Fibroblast of skin of left quadriceps (primary cell): ENCODE data around the gene PDCD1LG2.

ENCODE experiments used
- DNase-seq, 2 experiments: peaks; one replicate each; pipeline ENCODE4 v3.0.0-alpha.2; 2013; ENCODE audit warnings: low read depth in 2 of 2

Gene PDCD1LG2

GRCh38 chr9:5610491-5610890 is 100.2 kb downstream of the PDCD1LG2 start:
- no peak for DNase-seq

GRCh38 chr9:5611321-5612184 is 101.2 kb downstream of the PDCD1LG2 start:
- DNase-seq, result no peak

- no peak for DNase-seq
Observed at GRCh38 chr9:5612185-5612530, 101.8 kb downstream of the PDCD1LG2 start.

GRCh38 chr9:5614192-5614591 is 103.9 kb downstream of the PDCD1LG2 start:
- no peak for DNase-seq

- DNase-seq, result no peak
Observed at GRCh38 chr9:5614985-5615384, 104.7 kb downstream of the PDCD1LG2 start.

DNA sequence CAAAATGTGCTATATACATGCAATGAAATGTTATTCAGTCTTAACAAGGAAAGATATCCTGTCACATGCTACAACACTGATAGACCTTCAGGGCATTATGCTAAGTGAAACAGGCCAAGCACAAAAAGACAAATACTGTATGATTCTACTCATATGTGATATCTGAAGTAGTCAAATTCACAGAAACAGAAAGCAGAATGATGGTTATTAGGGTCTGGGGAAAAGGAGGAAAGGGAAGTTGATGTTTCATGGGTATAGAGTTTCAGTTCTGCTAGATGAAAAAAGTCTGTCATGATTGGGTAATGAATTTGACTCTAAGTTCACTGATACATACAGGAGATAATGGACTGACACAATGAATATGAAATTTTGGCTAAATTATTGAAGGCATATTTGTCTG is 107.4 kb downstream of the PDCD1LG2 start:
- DNase-seq, result no peak

GRCh38 chr9:5620494-5620893 is 110.2 kb downstream of the PDCD1LG2 start:
- no peak for DNase-seq
